ENCODE results near the gene TMEM87B.

DNA sequence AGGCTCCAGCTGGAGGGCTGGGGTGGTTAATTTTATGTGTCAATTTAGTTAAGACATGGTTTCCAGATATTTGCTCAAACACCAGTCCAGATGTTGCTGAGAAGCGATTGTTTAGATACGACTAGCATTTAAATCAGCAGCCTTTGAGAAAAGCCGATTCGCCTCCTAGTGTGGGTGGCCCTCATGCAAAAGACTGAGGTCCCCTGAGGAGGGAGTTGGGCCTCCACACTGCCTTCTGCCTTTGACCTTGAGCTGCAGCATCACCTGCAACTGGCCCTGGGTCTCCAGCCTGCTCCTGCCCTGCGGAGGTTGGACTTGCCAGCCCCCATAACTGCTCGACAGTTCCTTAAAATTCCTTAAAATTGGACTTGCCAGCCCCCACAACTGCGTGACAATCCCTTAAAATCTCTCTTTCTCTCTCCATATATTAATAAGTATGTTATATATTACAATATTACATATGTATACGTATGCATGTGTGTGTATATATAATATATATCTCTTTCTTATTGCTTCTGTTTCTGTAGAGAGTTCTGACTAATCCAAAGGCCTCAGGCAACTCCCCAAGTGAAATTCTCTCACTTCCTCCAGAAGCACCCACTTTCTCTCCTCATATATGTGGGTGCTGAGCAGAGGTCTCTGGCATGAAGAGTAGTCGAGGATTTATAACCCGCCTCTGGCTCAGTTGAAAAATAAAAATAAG is 97.6 kb downstream of the TMEM87B start:
- no peak for TF ChIP-seq POLR2A (IDR thresholded peaks at IDR 0.05; ENCODE audit: low read length)
- TF ChIP-seq GATA1 (IDR thresholded peaks at IDR 0.05; ENCODE audit: low read depth, low read length): no peak
